ENCODE results near the gene ACRBP.

GRCh38 chr12:6695313-6696045 lies 48.2 kb upstream of the ACRBP start:
- TF ChIP-seq POLR2A (IDR thresholded peaks at IDR 0.05), result no peak
- TF ChIP-seq CTCF (IDR thresholded peaks at IDR 0.05), result no peak
